ENCODE data around the gene ZBTB42.

The ZBTB42 gene

GRCh38 chr14:104770072-104770579, 30.8 kb upstream of the ZBTB42 start:
- DNase-seq: no peak

- peak; percentile 31 for DNase-seq
These were observed 30.0 kb upstream of the ZBTB42 start for GRCh38 chr14:104770851-104771272.

GRCh38 chr14:104771374-104771773, 29.5 kb upstream of the ZBTB42 start:
- DNase-seq: no peak

GRCh38 chr14:104771918-104772706, 28.8 kb upstream of the ZBTB42 start:
- DNase-seq: no peak

- DNase-seq: no peak
These were observed 28.0 kb upstream of the ZBTB42 start for GRCh38 chr14:104772707-104773504.

- DNase-seq: no peak
These were observed 27.1 kb upstream of the ZBTB42 start for GRCh38 chr14:104773505-104774452.

GRCh38 chr14:104774453-104775072, 26.3 kb upstream of the ZBTB42 start:
- DNase-seq: no peak

- no peak for DNase-seq
These were observed 25.8 kb upstream of the ZBTB42 start for GRCh38 chr14:104775073-104775489.

- DNase-seq: no peak
These were observed 24.4 kb upstream of the ZBTB42 start for GRCh38 chr14:104776481-104776880.

- DNase-seq: no peak
These were observed 23.7 kb upstream of the ZBTB42 start for GRCh38 chr14:104776961-104777807.

GRCh38 chr14:104777808-104778249, 23.1 kb upstream of the ZBTB42 start:
- DNase-seq: no peak

GRCh38 chr14:104778694-104779331, 22.1 kb upstream of the ZBTB42 start:
- no peak for DNase-seq

- DNase-seq: no peak
These were observed 21.0 kb upstream of the ZBTB42 start for GRCh38 chr14:104779776-104780512.

- DNase-seq: no peak
These were observed 20.3 kb upstream of the ZBTB42 start for GRCh38 chr14:104780513-104781030.

- no peak for DNase-seq
These were observed 19.4 kb upstream of the ZBTB42 start for GRCh38 chr14:104781271-104782077.

- DNase-seq: no peak
These were observed 18.7 kb upstream of the ZBTB42 start for GRCh38 chr14:104782086-104782807.

GRCh38 chr14:104782808-104783139, 18.1 kb upstream of the ZBTB42 start:
- no peak for DNase-seq
